Measurements from ENCODE around the gene GMPR2. TPM values are rescaled to one million over a fixed set of nuclear protein-coding genes. Genes with fewer than 3 reads are reported as not detected.
A peak's percentile ranks its signal among the peaks of the same experiment; 100 is the strongest.

The GMPR2 gene
- total and polyA plus RNA-seq, 2 of the 4 experiments (the other 2 are of a cell fraction) = 63.7 to 92.5 TPM

DNA sequence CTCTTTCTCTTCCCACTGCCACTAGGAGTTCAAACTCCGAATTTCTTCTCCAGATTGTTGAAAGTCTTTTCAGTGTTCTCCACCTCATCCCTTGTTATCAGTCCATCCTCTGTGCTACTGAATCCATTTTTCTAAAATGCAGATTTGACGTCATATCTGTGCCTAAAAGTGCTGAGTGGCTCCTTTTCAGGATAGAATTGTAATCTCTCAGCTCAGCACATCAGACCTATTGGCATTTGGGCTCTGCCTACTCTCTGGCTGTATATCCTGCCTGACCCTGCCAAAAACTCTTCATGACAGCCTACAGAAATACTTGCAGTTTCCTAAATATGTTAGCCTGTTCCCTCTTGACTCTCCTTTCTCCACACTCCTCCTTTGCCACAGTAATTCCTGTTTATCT lies 39.7 kb downstream of the GMPR2 start:
- Histone ChIP-seq H3K27ac (ENCODE audit: insufficient read depth, low read length) (no peak overlapping the region), H3K79me1 (ENCODE audit: low read depth in 1 of 2, low read length in 2 of 2) (peaks cover 12 to 30% of the 10 kb centered on the region in 2 experiments), H3K14ac (replicated peaks; ENCODE audit: low read depth, low read length) (no peak overlapping the region), H3K4me2 (ENCODE audit: low read depth, low read length) (no peak overlapping the region), H3K18ac (ENCODE audit: low read depth, low read length) (no peak overlapping the region), H3K9me3 (ENCODE audit: control insufficient read depth, insufficient read depth, low read length) (no peaks in the 10 kb centered on the region), H3K4me1 (ENCODE audit: control insufficient read depth, insufficient read depth, low read length) (peaks cover 5% of the 10 kb centered on the region; the same call in 1 of the 2 replicates), H4K20me1 (ENCODE audit: insufficient read depth, low read length) (no peaks in the 10 kb centered on the region), H4K91ac (ENCODE audit: insufficient read depth, low read depth, low read length) (no peak overlapping the region), H2BK15ac (ENCODE audit: low read depth, low read length) (no peak overlapping the region), H2BK5ac (ENCODE audit: low read depth, low read length, poor library complexity, severe bottlenecking) (no peak overlapping the region), H3K4me3 (ENCODE audit: insufficient read depth, low read depth, low read length) (no peak overlapping the region), H3K9ac (ENCODE audit: low read depth, low read length) (no peak overlapping the region), H3K4ac (ENCODE audit: low read depth, low read length) (no peak overlapping the region), H2BK20ac (ENCODE audit: low read depth, low read length) (no peak overlapping the region), H2BK120ac (ENCODE audit: low read depth, low read length) (no peak overlapping the region), H2AFZ (replicated peaks; ENCODE audit: low read length, poor library complexity) (no peak overlapping the region), H2AK5ac (ENCODE audit: low read depth, low read length) (no peak overlapping the region), H2AK9ac (replicated peaks; ENCODE audit: low read depth, low read length, poor library complexity) (no peak overlapping the region), H3K56ac (ENCODE audit: extremely low read depth, insufficient read depth, low read length) (no peak overlapping the region), H3K27me3 (ENCODE audit: control insufficient read depth, insufficient read depth, low read length) (no peaks in the 10 kb centered on the region), H4K5ac (ENCODE audit: low read depth, low read length) (no peak overlapping the region), H3K9me1 (ENCODE audit: insufficient read depth, low read length) (peaks cover 5% of the 10 kb centered on the region; the same call in 1 of the 2 replicates), H3K23ac (ENCODE audit: low read depth, low read length) (no peak overlapping the region), H4K8ac (ENCODE audit: low read depth in 2 of 2, low read length in 2 of 2) (peak overlapping the region in 1 of 2 experiments; percentile 45; a peak in 2 of 4 replicates), H3K36me3 (ENCODE audit: control insufficient read depth, insufficient read depth, low read length) (peaks cover 12% of the 10 kb centered on the region)
- DNase-seq (no peak), ATAC-seq (ENCODE audit: low read depth) (no peak)
- TF ChIP-seq POLR2A (IDR thresholded peaks at IDR 0.05; ENCODE audit: low read depth, low read length) (no peak), RFX5 (IDR thresholded peaks at IDR 0.05; ENCODE audit: low read depth, low read length) (no peak), MAFK (IDR thresholded peaks at IDR 0.05; ENCODE audit: low read depth, low read length) (peak; percentile 81), MAZ (IDR thresholded peaks at IDR 0.05; ENCODE audit: borderline replicate concordance, low read depth, low read length) (no peak)
- in situ Hi-C loops (cut with MboI; ENCODE audit: low sequenced_read_pairs) (no loop called here), dilution Hi-C loops (cut with HindIII; ENCODE audit: low sequenced_read_pairs, unreplicated experiment) (no loop called here), intact Hi-C loops (cut with micrococcal nuclease) (no loop called here)
- TSS peak; percentile 50 for BruUV-seq (replicated peaks)
- 100% methylated on average over 1 of the region's 2 CpGs; no CpG with 5 or more reads in 1 of the 2 experiments for WGBS, 2 experiments (ENCODE audit: extremely low coverage in 2 of 2, insufficient read length in 1 of 2)
- ChIA-PET CTCF (interaction anchor here (0.6 to 0.8 kb wide), 2 partner anchors 21 to 29 kb away, joined by 3 to 4 read pairs; no protein-coding TSS in a partner anchor), POLR2A (ENCODE audit: unreplicated experiment) (no interaction called here)

Measured in IMR-90 (cell line).